GM12875 (cell line): ENCODE results near the gene LHPP.

Experiments
- H3K4me3 ChIP-seq: one replicate; pipeline ENCODE4 v1.5.1; 2011; ENCODE audit warnings: low read depth, low read length, control low read depth
- CTCF ChIP-seq: IDR thresholded peaks from 2 replicates; pipeline ENCODE4 v1.5.1; 2011; ENCODE audit warnings: low read depth, mild to moderate bottlenecking, control low read depth, inconsistent platforms, low read length, moderate library complexity, borderline replicate concordance; ENCODE audit not compliant: insufficient read depth

The LHPP gene

GRCh38 chr10:124491105-124491504 lies 29.5 kb downstream of the LHPP start:
- H3K4me3 ChIP-seq = no peak overlapping the region
- TF ChIP-seq CTCF = no peak

- TF ChIP-seq CTCF = no peak
- H3K4me3 ChIP-seq = no peak overlapping the region
Measured at GRCh38 chr10:124492266-124492665, 30.6 kb downstream of the LHPP start.

GRCh38 chr10:124493214-124493882 lies 31.7 kb downstream of the LHPP start:
- TF ChIP-seq CTCF = no peak
- H3K4me3 ChIP-seq = no peak overlapping the region

- no peak for TF ChIP-seq CTCF
Measured at GRCh38 chr10:124494046-124494807, 32.6 kb downstream of the LHPP start.

GRCh38 chr10:124495162-124495561 lies 33.5 kb downstream of the LHPP start:
- TF ChIP-seq CTCF = no peak
- H3K4me3 ChIP-seq = no peak overlapping the region

More at GRCh38 chr10:124494046-124494807, 32.6 kb downstream of the LHPP start:
- H3K4me3 ChIP-seq = no peak overlapping the region

GRCh38 chr10:124495725-124496124 lies 34.1 kb downstream of the LHPP start:
- no peak overlapping the region for H3K4me3 ChIP-seq
- TF ChIP-seq CTCF = no peak

- H3K4me3 ChIP-seq = no peak overlapping the region
- TF ChIP-seq CTCF = no peak
Measured at GRCh38 chr10:124496150-124496549, 34.5 kb downstream of the LHPP start.
